HEK293 (cell line): ENCODE data around the gene GPATCH4.

ENCODE experiments used
- CTCF ChIA-PET: fragments of 350-600 bp; formaldehyde crosslinking; extraction: SDS; loops from one replicate; lab custom pipeline; 2021; ENCODE audit warnings: antibody characterized with exemption; lab: Yijun Ruan, JAX
- POLR2A ChIA-PET: fragments of 300-600 bp; formaldehyde crosslinking; extraction: SDS; loops from one replicate; lab custom pipeline; 2020; ENCODE audit warnings: antibody characterized with exemption, inconsistent platforms; lab: Yijun Ruan, JAX
- H3K27ac ChIP-seq: fragments of 200-500 bp; sonication (Bioruptor generic); 2 replicates; pipeline ENCODE4 v1.5.1; 2014; ENCODE audit warnings: low read depth, low read length, control low read depth, inconsistent platforms; ENCODE audit errors: extremely low read depth
- H3K36me3 ChIP-seq, 2 experiments: fragments of 200-500 bp in 1 of 2; sonication (Bioruptor generic) in 1 of 2; 1 replicate in 1 of 2; 2 replicates in 1 of 2; pipeline ENCODE4 v1.5.1; 2014 to 2017; ENCODE audit warnings: inconsistent platforms in 2 of 2, low read length in 2 of 2; ENCODE audit not compliant: control insufficient read depth in 2 of 2, insufficient read depth in 1 of 2
- H3K4me1 ChIP-seq: fragments of 200-500 bp; sonication (Bioruptor generic); 2 replicates; pipeline ENCODE4 v1.5.1; 2014; ENCODE audit warnings: mild to moderate bottlenecking, low read length, inconsistent platforms; ENCODE audit not compliant: control insufficient read depth, insufficient read depth
- H3K4me3 ChIP-seq: 2 replicates; pipeline ENCODE4 v1.5.1; 2011; ENCODE audit warnings: low read depth, mild to moderate bottlenecking, control low read depth, low read length, moderate library complexity
- H3K9me3 ChIP-seq: fragments of 200-500 bp; sonication (Bioruptor generic); 2 replicates; pipeline ENCODE4 v1.5.1; 2014; ENCODE audit warnings: low read depth, low read length, inconsistent platforms; ENCODE audit not compliant: control insufficient read depth, insufficient read depth
- KLF8 ChIP-seq: fragments of 450-650 bp; formaldehyde crosslinking; IDR thresholded peaks from 2 replicates; pipeline ENCODE4 v1.5.1; 2016; ENCODE audit warnings: missing biosample characterization, missing genetic modification characterization
- MYNN ChIP-seq: fragments of 450-650 bp; formaldehyde crosslinking; IDR thresholded peaks from 2 replicates; pipeline ENCODE4 v1.5.1; 2016; ENCODE audit warnings: missing biosample characterization, missing genetic modification characterization, borderline replicate concordance
- YY2 ChIP-seq: fragments of 450-650 bp; formaldehyde crosslinking; IDR thresholded peaks from 2 replicates; pipeline ENCODE4 v1.5.1; 2016; ENCODE audit warnings: missing biosample characterization, missing genetic modification characterization
- ZBTB8A ChIP-seq: fragments of 450-650 bp; formaldehyde crosslinking; IDR thresholded peaks from 2 replicates; pipeline ENCODE4 v1.5.1; 2016; ENCODE audit warnings: missing biosample characterization, missing genetic modification characterization
- ZNF19 ChIP-seq: fragments of 450-650 bp; formaldehyde crosslinking; IDR thresholded peaks from 2 replicates; pipeline ENCODE4; 2016; ENCODE audit warnings: missing biosample characterization, missing genetic modification characterization, low read depth
- ZNF202 ChIP-seq: fragments of 450-650 bp; formaldehyde crosslinking; IDR thresholded peaks from 2 replicates; pipeline ENCODE4 v1.5.1; 2016; ENCODE audit warnings: missing biosample characterization, missing genetic modification characterization, borderline replicate concordance
- ZNF214 ChIP-seq: fragments of 450-650 bp; formaldehyde crosslinking; IDR thresholded peaks from 2 replicates; pipeline ENCODE4 v1.5.1; 2017; ENCODE audit warnings: missing biosample characterization, mild to moderate bottlenecking, missing genetic modification characterization, borderline replicate concordance
- ZNF335 ChIP-seq: fragments of 450-650 bp; formaldehyde crosslinking; conservative IDR thresholded peaks from 2 replicates; pipeline ENCODE4 v1.5.1; 2016; ENCODE audit warnings: missing biosample characterization, missing genetic modification characterization
- ZNF514 ChIP-seq: fragments of 450-650 bp; formaldehyde crosslinking; IDR thresholded peaks from 2 replicates; pipeline ENCODE4 v1.5.1; 2016; ENCODE audit warnings: missing biosample characterization, missing genetic modification characterization
- ZNF560 ChIP-seq: fragments of 450-650 bp; formaldehyde crosslinking; IDR thresholded peaks from 2 replicates; pipeline ENCODE4 v1.5.1; 2017; ENCODE audit warnings: missing biosample characterization, missing genetic modification characterization, borderline replicate concordance
- ZNF600 ChIP-seq: fragments of 450-650 bp; formaldehyde crosslinking; IDR thresholded peaks from 2 replicates; pipeline ENCODE4 v1.5.1; 2016; ENCODE audit warnings: missing biosample characterization, missing genetic modification characterization
- ZNF623 ChIP-seq: fragments of 450-650 bp; formaldehyde crosslinking; IDR thresholded peaks from 2 replicates; pipeline ENCODE4 v1.5.1; 2016; ENCODE audit warnings: missing biosample characterization, missing genetic modification characterization
- ZNF645 ChIP-seq: fragments of 450-650 bp; formaldehyde crosslinking; IDR thresholded peaks from 2 replicates; pipeline ENCODE4; 2016; ENCODE audit warnings: missing biosample characterization, missing genetic modification characterization
- ZNF776 ChIP-seq: fragments of 450-650 bp; formaldehyde crosslinking; IDR thresholded peaks from 2 replicates; pipeline ENCODE4 v1.5.0; 2017; ENCODE audit warnings: missing biosample characterization, missing genetic modification characterization, borderline replicate concordance
- ZSCAN23 ChIP-seq: fragments of 450-650 bp; formaldehyde crosslinking; IDR thresholded peaks from 2 replicates; pipeline ENCODE4 v1.5.1; 2016; ENCODE audit warnings: missing biosample characterization, missing genetic modification characterization
- ZSCAN30 ChIP-seq: fragments of 450-650 bp; IDR thresholded peaks from 2 replicates; pipeline ENCODE4 v1.5.1; 2018; ENCODE audit warnings: missing biosample characterization, mild to moderate bottlenecking, missing genetic modification characterization, moderate library complexity
- TF ChIP-seq, protein P1 (sequence below): fragments of 450-650 bp; formaldehyde crosslinking; IDR thresholded peaks from 2 replicates; pipeline ENCODE4 v1.5.1; 2016; ENCODE audit warnings: missing biosample characterization, missing genetic modification characterization
- TF ChIP-seq, protein P2 (sequence below): fragments of 450-650 bp; formaldehyde crosslinking; IDR thresholded peaks from 2 replicates; pipeline ENCODE4 v1.5.1; 2016; ENCODE audit warnings: missing biosample characterization, missing genetic modification characterization
- TF ChIP-seq, protein P3 (sequence below): fragments of 450-650 bp; formaldehyde crosslinking; IDR thresholded peaks from 2 replicates; pipeline ENCODE4 v1.5.1; 2016; ENCODE audit warnings: missing biosample characterization, missing genetic modification characterization
- TF ChIP-seq, protein P4 (sequence below): fragments of 450-650 bp; formaldehyde crosslinking; IDR thresholded peaks from 2 replicates; pipeline ENCODE4 v1.5.1; 2016; ENCODE audit warnings: missing biosample characterization, missing genetic modification characterization, borderline replicate concordance

Gene GPATCH4

GRCh38 chr1:156554971-156555370, 46.3 kb downstream of the GPATCH4 start:
- no peaks in the 10 kb centered on the region for H3K4me1 ChIP-seq
- TF ChIP-seq ZNF600 (tag by site-specific recombination) (no peak), ZSCAN23 (no peak), ZNF560 (tag by site-specific recombination) (no peak), YY2 (tag by site-specific recombination) (no peak), ZSCAN30 (tag by site-specific recombination) (no peak), ZNF19 (no peak), KLF8 (no peak), ZNF776 (tag by site-specific recombination) (no peak), ZNF645 (tag by site-specific recombination) (no peak), ZNF514 (tag by site-specific recombination) (no peak), ZNF202 (no peak), ZNF214 (tag by site-specific recombination) (no peak), ZBTB8A (tag by site-specific recombination) (no peak), MYNN (tag by site-specific recombination) (no peak), ZNF623 (tag by site-specific recombination) (no peak), ZNF335 (no peak)
- TF ChIP-seq, protein P1, sequence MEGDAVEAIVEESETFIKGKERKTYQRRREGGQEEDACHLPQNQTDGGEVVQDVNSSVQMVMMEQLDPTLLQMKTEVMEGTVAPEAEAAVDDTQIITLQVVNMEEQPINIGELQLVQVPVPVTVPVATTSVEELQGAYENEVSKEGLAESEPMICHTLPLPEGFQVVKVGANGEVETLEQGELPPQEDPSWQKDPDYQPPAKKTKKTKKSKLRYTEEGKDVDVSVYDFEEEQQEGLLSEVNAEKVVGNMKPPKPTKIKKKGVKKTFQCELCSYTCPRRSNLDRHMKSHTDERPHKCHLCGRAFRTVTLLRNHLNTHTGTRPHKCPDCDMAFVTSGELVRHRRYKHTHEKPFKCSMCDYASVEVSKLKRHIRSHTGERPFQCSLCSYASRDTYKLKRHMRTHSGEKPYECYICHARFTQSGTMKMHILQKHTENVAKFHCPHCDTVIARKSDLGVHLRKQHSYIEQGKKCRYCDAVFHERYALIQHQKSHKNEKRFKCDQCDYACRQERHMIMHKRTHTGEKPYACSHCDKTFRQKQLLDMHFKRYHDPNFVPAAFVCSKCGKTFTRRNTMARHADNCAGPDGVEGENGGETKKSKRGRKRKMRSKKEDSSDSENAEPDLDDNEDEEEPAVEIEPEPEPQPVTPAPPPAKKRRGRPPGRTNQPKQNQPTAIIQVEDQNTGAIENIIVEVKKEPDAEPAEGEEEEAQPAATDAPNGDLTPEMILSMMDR (tag by site-specific recombination), result no peak
- TF ChIP-seq, protein P2, sequence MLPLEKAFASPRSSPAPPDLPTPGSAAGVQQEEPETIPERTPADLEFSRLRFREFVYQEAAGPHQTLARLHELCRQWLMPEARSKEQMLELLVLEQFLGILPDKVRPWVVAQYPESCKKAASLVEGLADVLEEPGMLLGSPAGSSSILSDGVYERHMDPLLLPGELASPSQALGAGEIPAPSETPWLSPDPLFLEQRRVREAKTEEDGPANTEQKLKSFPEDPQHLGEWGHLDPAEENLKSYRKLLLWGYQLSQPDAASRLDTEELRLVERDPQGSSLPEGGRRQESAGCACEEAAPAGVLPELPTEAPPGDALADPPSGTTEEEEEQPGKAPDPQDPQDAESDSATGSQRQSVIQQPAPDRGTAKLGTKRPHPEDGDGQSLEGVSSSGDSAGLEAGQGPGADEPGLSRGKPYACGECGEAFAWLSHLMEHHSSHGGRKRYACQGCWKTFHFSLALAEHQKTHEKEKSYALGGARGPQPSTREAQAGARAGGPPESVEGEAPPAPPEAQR (tag by site-specific recombination), result no peak
- TF ChIP-seq, protein P3, sequence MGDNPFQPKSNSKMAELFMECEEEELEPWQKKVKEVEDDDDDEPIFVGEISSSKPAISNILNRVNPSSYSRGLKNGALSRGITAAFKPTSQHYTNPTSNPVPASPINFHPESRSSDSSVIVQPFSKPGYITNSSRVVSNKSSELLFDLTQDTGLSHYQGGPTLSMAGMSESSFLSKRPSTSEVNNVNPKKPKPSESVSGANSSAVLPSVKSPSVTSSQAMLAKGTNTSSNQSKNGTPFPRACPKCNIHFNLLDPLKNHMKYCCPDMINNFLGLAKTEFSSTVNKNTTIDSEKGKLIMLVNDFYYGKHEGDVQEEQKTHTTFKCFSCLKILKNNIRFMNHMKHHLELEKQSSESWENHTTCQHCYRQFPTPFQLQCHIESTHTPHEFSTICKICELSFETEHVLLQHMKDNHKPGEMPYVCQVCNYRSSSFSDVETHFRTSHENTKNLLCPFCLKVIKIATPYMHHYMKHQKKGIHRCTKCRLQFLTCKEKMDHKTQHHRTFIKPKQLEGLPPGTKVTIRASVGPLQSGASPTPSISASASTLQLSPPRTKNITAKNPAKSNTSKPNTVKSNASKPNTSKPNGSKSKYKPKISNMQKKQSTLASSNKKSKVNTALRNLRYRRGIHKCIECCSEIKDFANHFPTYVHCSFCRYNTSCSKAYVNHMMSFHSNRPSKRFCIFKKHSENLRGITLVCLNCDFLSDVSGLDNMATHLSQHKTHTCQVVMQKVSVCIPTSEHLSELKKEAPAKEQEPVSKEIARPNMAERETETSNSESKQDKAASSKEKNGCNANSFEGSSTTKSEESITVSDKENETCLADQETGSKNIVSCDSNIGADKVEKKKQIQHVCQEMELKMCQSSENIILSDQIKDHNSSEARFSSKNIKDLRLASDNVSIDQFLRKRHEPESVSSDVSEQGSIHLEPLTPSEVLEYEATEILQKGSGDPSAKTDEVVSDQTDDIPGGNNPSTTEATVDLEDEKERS (tag by site-specific recombination), result no peak
- TF ChIP-seq, protein P4, sequence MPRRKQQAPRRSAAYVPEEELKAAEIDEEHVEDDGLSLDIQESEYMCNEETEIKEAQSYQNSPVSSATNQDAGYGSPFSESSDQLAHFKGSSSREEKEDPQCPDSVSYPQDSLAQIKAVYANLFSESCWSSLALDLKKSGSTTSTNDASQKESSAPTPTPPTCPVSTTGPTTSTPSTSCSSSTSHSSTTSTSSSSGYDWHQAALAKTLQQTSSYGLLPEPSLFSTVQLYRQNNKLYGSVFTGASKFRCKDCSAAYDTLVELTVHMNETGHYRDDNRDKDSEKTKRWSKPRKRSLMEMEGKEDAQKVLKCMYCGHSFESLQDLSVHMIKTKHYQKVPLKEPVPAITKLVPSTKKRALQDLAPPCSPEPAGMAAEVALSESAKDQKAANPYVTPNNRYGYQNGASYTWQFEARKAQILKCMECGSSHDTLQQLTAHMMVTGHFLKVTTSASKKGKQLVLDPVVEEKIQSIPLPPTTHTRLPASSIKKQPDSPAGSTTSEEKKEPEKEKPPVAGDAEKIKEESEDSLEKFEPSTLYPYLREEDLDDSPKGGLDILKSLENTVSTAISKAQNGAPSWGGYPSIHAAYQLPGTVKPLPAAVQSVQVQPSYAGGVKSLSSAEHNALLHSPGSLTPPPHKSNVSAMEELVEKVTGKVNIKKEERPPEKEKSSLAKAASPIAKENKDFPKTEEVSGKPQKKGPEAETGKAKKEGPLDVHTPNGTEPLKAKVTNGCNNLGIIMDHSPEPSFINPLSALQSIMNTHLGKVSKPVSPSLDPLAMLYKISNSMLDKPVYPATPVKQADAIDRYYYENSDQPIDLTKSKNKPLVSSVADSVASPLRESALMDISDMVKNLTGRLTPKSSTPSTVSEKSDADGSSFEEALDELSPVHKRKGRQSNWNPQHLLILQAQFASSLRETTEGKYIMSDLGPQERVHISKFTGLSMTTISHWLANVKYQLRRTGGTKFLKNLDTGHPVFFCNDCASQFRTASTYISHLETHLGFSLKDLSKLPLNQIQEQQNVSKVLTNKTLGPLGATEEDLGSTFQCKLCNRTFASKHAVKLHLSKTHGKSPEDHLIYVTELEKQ (tag by site-specific recombination), result no peak
- CTCF ChIA-PET, result interaction anchor here (0.5 kb wide), 1 partner anchor 195 kb away, joined by 3 read pairs; no protein-coding TSS in a partner anchor
- H3K4me3 ChIP-seq, result no peak overlapping the region
- POLR2A ChIA-PET, result interaction anchor here (1.2 to 1.8 kb wide), 3 partner anchors 8 to 30 kb away, joined by 3 to 4 read pairs (median 3); no protein-coding TSS in a partner anchor
- no peaks in the 10 kb centered on the region for H3K9me3 ChIP-seq
- H3K27ac ChIP-seq, result no peak overlapping the region
- H3K36me3 ChIP-seq, result peaks cover 14 to 74% of the 10 kb centered on the region in 2 experiments; a peak in 2 of 3 replicates
